ENCODE results near the gene EXOC6B. TPM values are rescaled to one million over a fixed set of nuclear protein-coding genes. Genes with fewer than 3 reads are reported as not detected.

Gene EXOC6B
- total and polyA plus RNA-seq, 9 of the 15 experiments (the other 6 are each of a cell fraction or from before 2014, with no cell fraction given): 0.28 to 4.2 (median 2.0) TPM

DNA sequence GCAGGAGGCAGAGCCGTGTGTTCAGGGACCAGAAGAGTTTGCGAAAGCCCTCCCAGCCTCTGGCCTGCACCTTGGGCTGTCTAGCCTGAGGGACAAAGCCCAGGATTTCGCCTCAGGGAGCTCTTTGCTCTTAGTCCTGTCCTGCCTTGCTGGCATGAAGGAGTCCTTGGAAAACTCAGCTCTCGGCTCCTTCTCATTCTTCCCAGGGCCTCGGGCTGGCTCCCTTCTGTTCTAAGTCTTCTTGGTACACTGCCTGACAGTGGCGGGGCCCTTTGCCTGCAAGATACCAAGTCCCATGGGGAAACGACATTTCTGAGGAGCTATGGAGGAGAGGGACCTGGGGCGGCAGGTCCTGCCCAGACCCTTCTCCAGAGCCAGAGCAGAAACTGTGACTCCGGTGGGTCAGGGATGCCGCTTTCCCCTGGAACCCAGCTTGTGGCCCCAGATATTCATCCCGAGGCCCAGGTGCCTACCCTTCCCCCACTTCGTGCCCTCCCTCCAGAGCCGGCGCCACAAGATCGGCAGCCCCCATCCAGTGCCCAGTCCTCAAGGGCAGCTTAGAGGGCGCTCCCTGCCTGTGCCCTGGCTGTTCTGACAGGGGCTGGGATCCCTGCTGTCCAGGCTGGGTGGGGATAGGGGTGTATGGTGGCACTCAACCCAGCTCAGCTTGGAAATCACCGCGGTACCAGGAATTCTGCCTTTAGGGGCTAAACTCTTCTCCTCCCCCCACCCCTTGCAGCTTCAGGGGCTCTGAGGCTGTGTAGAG is 672.6 kb downstream of the EXOC6B start (continued):
- no peak for TF ChIP-seq USF1 (CRISPR knock-in tag; IDR thresholded peaks at IDR 0.05)
- no peak for TF ChIP-seq CEBPB (tag; IDR thresholded peaks at IDR 0.05)
- TF ChIP-seq GTF2F1 (IDR thresholded peaks at IDR 0.05; ENCODE audit: low read depth, low read length): no peak
- no peak for TF ChIP-seq XRCC5 (IDR thresholded peaks at IDR 0.05; ENCODE audit: low read depth, low read length)
- no peak for TF ChIP-seq PHF20 (IDR thresholded peaks at IDR 0.05; ENCODE audit: partially characterized antibody)
- no peak for TF ChIP-seq ZBTB5 (IDR thresholded peaks at IDR 0.05)
- no peak for TF ChIP-seq TRIM28 (IDR thresholded peaks at IDR 0.05)

Data from K562 (cell line).